Tibial nerve (tissue), 4 donors: Measurements from ENCODE around the gene IMPA2. TPM values are rescaled to one million over a fixed set of nuclear protein-coding genes. Genes with fewer than 3 reads are reported as not detected.

Experiments used
- DNase-seq, 2 donors: peaks; one replicate each; pipeline ENCODE4 v3.0.0-alpha.2; 2019; ENCODE audit warnings: low spot score in 2 of 2
- H3K27ac ChIP-seq, 4 donors: fragments of 200-600 bp; sonication (generic) in 3 of 4; one replicate each; pipeline ENCODE4 v1.5.1; 2017 to 2019; ENCODE audit warnings: mild to moderate bottlenecking in 1 of 4
- H3K27me3 ChIP-seq, 2 donors: fragments of 200-600 bp; sonication (generic) in 1 of 2; one replicate each; pipeline versions ENCODE4 v1.5.1 to v1.6.0; 2017 to 2019
- H3K36me3 ChIP-seq, 3 donors: fragments of 200-600 bp; sonication (generic); one replicate each; pipeline ENCODE4 v1.5.1; 2018 to 2019
- H3K4me1 ChIP-seq, 4 donors: fragments of 200-600 bp; sonication (generic) in 3 of 4; one replicate each; pipeline ENCODE4 v1.5.1; 2017 to 2019
- H3K4me3 ChIP-seq, 4 donors: fragments of 200-600 bp; sonication (generic) in 3 of 4; one replicate each; pipeline ENCODE4 v1.5.1; 2017 to 2019; ENCODE audit warnings: mild to moderate bottlenecking in 1 of 4, moderate library complexity in 1 of 4
- H3K9me3 ChIP-seq, 4 donors: fragments of 200-600 bp; sonication (generic) in 3 of 4; one replicate each; pipeline ENCODE4 v1.5.1; 2017 to 2019
- CTCF ChIP-seq, 5 experiments: fragments of 200-600 bp in 3 of 5; fragments of 450-650 bp in 2 of 5; sonication (generic) in 3 of 5; IDR thresholded peaks; one replicate each; pipeline ENCODE4 v1.5.1; 2016 to 2019; ENCODE audit warnings: antibody characterized with exemption in 5 of 5, mild to moderate bottlenecking in 3 of 5, moderate library complexity in 2 of 5
- EP300 ChIP-seq, 2 donors: sonication (generic); formaldehyde crosslinking; IDR thresholded peaks; one replicate each; pipeline ENCODE4 v1.6.1; 2017; ENCODE audit warnings: antibody characterized with exemption in 2 of 2, mild to moderate bottlenecking in 1 of 2
- POLR2A ChIP-seq, 2 donors: fragments of 450-650 bp; IDR thresholded peaks; one replicate each; pipeline ENCODE4 v1.6.1; 2017; ENCODE audit warnings: antibody characterized with exemption in 2 of 2, mild to moderate bottlenecking in 2 of 2, moderate library complexity in 2 of 2
- WGBS, 2 donors: methylation state at CpG; one replicate each; pipeline ENCODE4 v1.1.5; 2018; 5-methylcytosine and 5-hydroxymethylcytosine counted together
- total RNA-seq, 4 donors: library from RNA; depleted of rRNA; stranded (reverse); fragments of >200 nt; gene quantifications; one replicate each; pipeline ENCODE4 v1.1.0, GENCODE V29; 2016

Gene IMPA2
- total RNA-seq, 4 donors from 2014 or later: 12.7 to 62.4 (median 36.2) TPM

- H3K9me3 ChIP-seq: no peaks in the 10 kb centered on the region
- peaks cover 0 to 52% (median 0%) of the 10 kb centered on the region in 3 donors for H3K36me3 ChIP-seq
- H3K4me3 ChIP-seq: no peak overlapping the region
- no peak for TF ChIP-seq CTCF (IDR thresholded peaks at IDR 0.05)
- TF ChIP-seq POLR2A (IDR thresholded peaks at IDR 0.05): no peak
- peaks cover 0 to 33% (median 0%) of the 10 kb centered on the region in 4 donors for H3K4me1 ChIP-seq
- H3K27me3 ChIP-seq: no peaks in the 10 kb centered on the region
- DNase-seq: no peak
- peak overlapping the region in 1 of 4 donors; percentile 45 for H3K27ac ChIP-seq
- WGBS, 2 donors: 80 to 81% methylated on average over 6 of the region's 6 CpGs
Measured at GRCh38 chr18:12008842-12009580, 27.7 kb downstream of the IMPA2 start.

GRCh38 chr18:12009581-12010140 lies 28.4 kb downstream of the IMPA2 start:
- Histone ChIP-seq H3K27ac (no peak overlapping the region), H3K36me3 (peaks cover 0 to 52% (median 0%) of the 10 kb centered on the region in 3 donors), H3K27me3 (no peaks in the 10 kb centered on the region), H3K4me1 (peaks cover 0 to 40% (median 2%) of the 10 kb centered on the region in 4 donors), H3K9me3 (no peaks in the 10 kb centered on the region), H3K4me3 (no peak overlapping the region)
- no peak for TF ChIP-seq CTCF (IDR thresholded peaks at IDR 0.05)
- WGBS, 2 donors: 89 to 95% methylated on average over 12 of the region's 12 CpGs
- DNase-seq: no peak

GRCh38 chr18:12010187-12010802 lies 29.0 kb downstream of the IMPA2 start:
- no peaks in the 10 kb centered on the region for H3K27me3 ChIP-seq
- TF ChIP-seq CTCF (IDR thresholded peaks at IDR 0.05): no peak
- TF ChIP-seq POLR2A (IDR thresholded peaks at IDR 0.05): no peak
- TF ChIP-seq EP300 (IDR thresholded peaks at IDR 0.05): no peak
- no peak for DNase-seq
- no peaks in the 10 kb centered on the region for H3K9me3 ChIP-seq
- H3K4me1 ChIP-seq: peaks cover 0 to 46% (median 6%) of the 10 kb centered on the region in 4 donors
- WGBS, 2 donors: 85 to 96% methylated on average over 13 to 14 of the region's 14 CpGs
- H3K36me3 ChIP-seq: peaks cover 0 to 52% (median 0%) of the 10 kb centered on the region in 3 donors
- H3K27ac ChIP-seq: no peak overlapping the region
- H3K4me3 ChIP-seq: no peak overlapping the region

GRCh38 chr18:12011199-12011956 lies 30.1 kb downstream of the IMPA2 start:
- Histone ChIP-seq H3K27me3 (no peaks in the 10 kb centered on the region), H3K4me1 (peaks cover 0 to 49% (median 15%) of the 10 kb centered on the region in 4 donors), H3K36me3 (peaks cover 0 to 56% (median 0%) of the 10 kb centered on the region in 3 donors), H3K4me3 (no peak overlapping the region), H3K27ac (peak overlapping the region in 2 of 4 donors; percentile 52 to 59), H3K9me3 (no peaks in the 10 kb centered on the region)
- WGBS, 2 donors: 82 to 84% methylated on average over 8 of the region's 8 CpGs
- TF ChIP-seq EP300 (IDR thresholded peaks at IDR 0.05): peak in 1 of 2 donors; percentile 4
- no peak for TF ChIP-seq POLR2A (IDR thresholded peaks at IDR 0.05)
- no peak for DNase-seq

- no peaks in the 10 kb centered on the region for H3K27me3 ChIP-seq
- peaks cover 0 to 51% (median 0%) of the 10 kb centered on the region in 3 donors for H3K36me3 ChIP-seq
- no peaks in the 10 kb centered on the region for H3K9me3 ChIP-seq
- H3K4me1 ChIP-seq: peaks cover 0 to 54% (median 16%) of the 10 kb centered on the region in 4 donors
- no peak overlapping the region for H3K4me3 ChIP-seq
- WGBS, 2 donors: 49 to 52% methylated on average over 19 of the region's 19 CpGs
- DNase-seq: no peak
- H3K27ac ChIP-seq: peak overlapping the region in 2 of 4 donors; percentile 52 to 59
- TF ChIP-seq EP300 (IDR thresholded peaks at IDR 0.05) (peak in 1 of 2 donors; percentile 2), CTCF (IDR thresholded peaks at IDR 0.05) (no peak)
Measured at GRCh38 chr18:12011957-12012549, 30.7 kb downstream of the IMPA2 start.
